Tibial artery (tissue), 4 donors: ENCODE results near the gene GAN.

ENCODE experiments used
- DNase-seq, 2 donors: peaks; one replicate each; pipeline ENCODE4 v3.0.0-alpha.2; 2019
- H3K27ac ChIP-seq, 2 donors: fragments of 200-600 bp; sonication (generic) in 1 of 2; 1 replicate in 1 of 2; 2 replicates in 1 of 2; pipeline ENCODE4 v1.5.1; 2018 to 2019; ENCODE audit warnings: mild to moderate bottlenecking in 1 of 2
- H3K27me3 ChIP-seq, 2 donors: fragments of 200-600 bp; sonication (generic) in 1 of 2; one replicate each; pipeline versions ENCODE4 v1.5.1 to v1.6.0; 2016 to 2019
- H3K36me3 ChIP-seq, 3 donors: fragments of 200-600 bp; sonication (generic) in 2 of 3; one replicate each; pipeline ENCODE4 v1.5.1; 2016 to 2019; ENCODE audit warnings: mild to moderate bottlenecking in 2 of 3
- H3K4me1 ChIP-seq, 4 donors: fragments of 200-600 bp; sonication (generic) in 2 of 4; 1 replicate in 3 of 4; 2 replicates in 1 of 4; pipeline ENCODE4 v1.5.1; 2016 to 2019
- H3K4me3 ChIP-seq, 2 donors: fragments of 200-600 bp; sonication (generic) in 1 of 2; 1 replicate in 1 of 2; 2 replicates in 1 of 2; pipeline ENCODE4 v1.5.1; 2018 to 2019; ENCODE audit warnings: mild to moderate bottlenecking in 2 of 2
- H3K9me3 ChIP-seq, 3 donors: fragments of 200-600 bp; sonication (generic) in 1 of 3; one replicate each; pipeline ENCODE4 v1.5.1; 2016 to 2019
- intact Hi-C: fragments of 100-400 bp; cut with DNase I; formaldehyde crosslinking; loops from one replicate; pipeline ENCODE4 v1.15.0; 2023; ENCODE audit warnings: low total_unique reads
- TF ChIP-seq, protein P1 (sequence below), 2 experiments: fragments of 200-600 bp in 1 of 2; fragments of 450-650 bp in 1 of 2; IDR thresholded peaks; one replicate each; pipeline ENCODE4 v1.5.1; 2017 to 2019; ENCODE audit warnings: antibody characterized with exemption in 2 of 2, mild to moderate bottlenecking in 1 of 2, moderate library complexity in 1 of 2

GAN gene

GRCh38 chr16:81278526-81278925 lies 36.2 kb upstream of the GAN start:
- Histone ChIP-seq H3K27me3 (peaks cover 0 to 6% of the 10 kb centered on the region in 2 donors), H3K36me3 (no peaks in the 10 kb centered on the region), H3K4me1 (no peaks in the 10 kb centered on the region), H3K27ac (no peak overlapping the region), H3K9me3 (no peaks in the 10 kb centered on the region), H3K4me3 (no peak overlapping the region)
- TF ChIP-seq, protein P1, sequence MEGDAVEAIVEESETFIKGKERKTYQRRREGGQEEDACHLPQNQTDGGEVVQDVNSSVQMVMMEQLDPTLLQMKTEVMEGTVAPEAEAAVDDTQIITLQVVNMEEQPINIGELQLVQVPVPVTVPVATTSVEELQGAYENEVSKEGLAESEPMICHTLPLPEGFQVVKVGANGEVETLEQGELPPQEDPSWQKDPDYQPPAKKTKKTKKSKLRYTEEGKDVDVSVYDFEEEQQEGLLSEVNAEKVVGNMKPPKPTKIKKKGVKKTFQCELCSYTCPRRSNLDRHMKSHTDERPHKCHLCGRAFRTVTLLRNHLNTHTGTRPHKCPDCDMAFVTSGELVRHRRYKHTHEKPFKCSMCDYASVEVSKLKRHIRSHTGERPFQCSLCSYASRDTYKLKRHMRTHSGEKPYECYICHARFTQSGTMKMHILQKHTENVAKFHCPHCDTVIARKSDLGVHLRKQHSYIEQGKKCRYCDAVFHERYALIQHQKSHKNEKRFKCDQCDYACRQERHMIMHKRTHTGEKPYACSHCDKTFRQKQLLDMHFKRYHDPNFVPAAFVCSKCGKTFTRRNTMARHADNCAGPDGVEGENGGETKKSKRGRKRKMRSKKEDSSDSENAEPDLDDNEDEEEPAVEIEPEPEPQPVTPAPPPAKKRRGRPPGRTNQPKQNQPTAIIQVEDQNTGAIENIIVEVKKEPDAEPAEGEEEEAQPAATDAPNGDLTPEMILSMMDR (IDR thresholded peaks at IDR 0.05) = no peak
- intact Hi-C loops = no loop called here
- DNase-seq = no peak

DNA sequence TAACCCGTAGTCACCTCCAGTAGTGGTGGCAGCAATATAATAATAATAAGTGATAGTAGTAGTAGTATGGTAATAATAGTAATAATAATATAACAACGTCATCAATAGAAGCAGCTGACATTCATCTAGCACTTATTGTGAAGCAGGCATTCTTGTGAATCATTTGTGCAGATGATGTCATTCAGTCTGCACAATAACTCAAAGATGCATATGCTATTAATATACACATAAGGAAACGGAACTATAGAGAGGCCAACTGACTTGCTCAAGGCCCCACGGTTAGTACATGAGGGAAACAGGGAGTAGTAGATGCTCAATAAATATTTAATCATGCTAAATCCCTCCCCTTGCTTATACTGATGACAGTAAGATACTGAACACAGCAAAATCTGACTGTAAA lies 35.4 kb upstream of the GAN start:
- peaks cover 0 to 4% of the 10 kb centered on the region in 2 donors for H3K27me3 ChIP-seq
- TF ChIP-seq, protein P1 (IDR thresholded peaks at IDR 0.05) = no peak
- no peaks in the 10 kb centered on the region for H3K4me1 ChIP-seq
- no peak overlapping the region for H3K4me3 ChIP-seq
- no peaks in the 10 kb centered on the region for H3K9me3 ChIP-seq
- no peaks in the 10 kb centered on the region for H3K36me3 ChIP-seq
- no peak overlapping the region for H3K27ac ChIP-seq
- DNase-seq = no peak
- intact Hi-C loops = no loop called here

DNA sequence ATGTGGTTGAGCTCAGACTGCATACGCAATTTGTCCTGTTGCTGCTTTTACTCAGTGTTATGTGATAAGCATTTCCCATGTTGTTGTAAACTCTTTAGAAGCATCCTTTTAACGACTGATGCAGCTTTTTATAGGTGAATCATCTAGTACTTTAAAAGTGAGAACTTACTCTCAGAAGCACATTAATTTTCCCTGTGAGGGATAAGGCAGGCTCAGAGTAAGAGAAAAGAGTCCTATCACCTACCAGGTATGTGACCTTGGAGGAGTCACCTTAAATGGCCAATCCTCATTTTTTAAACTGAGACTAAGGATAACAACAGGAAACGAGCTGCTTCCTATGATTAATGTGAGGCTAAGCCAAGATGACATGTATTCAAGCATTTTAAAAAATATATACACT lies 34.4 kb upstream of the GAN start:
- Histone ChIP-seq H3K27ac (no peak overlapping the region), H3K9me3 (no peaks in the 10 kb centered on the region), H3K4me1 (no peaks in the 10 kb centered on the region), H3K36me3 (no peaks in the 10 kb centered on the region), H3K4me3 (no peak overlapping the region), H3K27me3 (peaks cover 0 to 4% of the 10 kb centered on the region in 2 donors)
- no peak for DNase-seq
- TF ChIP-seq, protein P1 (IDR thresholded peaks at IDR 0.05) = no peak
- intact Hi-C loops = no loop called here

GRCh38 chr16:81283044-81283443 lies 31.7 kb upstream of the GAN start:
- no peak for DNase-seq
- TF ChIP-seq, protein P1 (IDR thresholded peaks at IDR 0.05) = no peak
- H3K4me1 ChIP-seq = no peaks in the 10 kb centered on the region
- intact Hi-C loops = no loop called here
- H3K9me3 ChIP-seq = no peaks in the 10 kb centered on the region
- H3K36me3 ChIP-seq = no peaks in the 10 kb centered on the region
- no peak overlapping the region for H3K4me3 ChIP-seq
- H3K27ac ChIP-seq = no peak overlapping the region
- no peaks in the 10 kb centered on the region for H3K27me3 ChIP-seq

- intact Hi-C loops = no loop called here
- Histone ChIP-seq H3K27ac (no peak overlapping the region), H3K9me3 (no peaks in the 10 kb centered on the region), H3K27me3 (no peaks in the 10 kb centered on the region), H3K4me1 (no peaks in the 10 kb centered on the region), H3K36me3 (no peaks in the 10 kb centered on the region), H3K4me3 (no peak overlapping the region)
- TF ChIP-seq, protein P1 (IDR thresholded peaks at IDR 0.05) = no peak
- DNase-seq = peak in 1 of 2 donors; percentile 5
Observed at GRCh38 chr16:81284995-81285600, 29.7 kb upstream of the GAN start.

- TF ChIP-seq, protein P1 (IDR thresholded peaks at IDR 0.05) = no peak
- H3K27me3 ChIP-seq = no peaks in the 10 kb centered on the region
- H3K36me3 ChIP-seq = no peaks in the 10 kb centered on the region
- no peaks in the 10 kb centered on the region for H3K9me3 ChIP-seq
- H3K4me3 ChIP-seq = no peak overlapping the region
- no peak overlapping the region for H3K27ac ChIP-seq
- intact Hi-C loops = no loop called here
- no peak for DNase-seq
- H3K4me1 ChIP-seq = no peaks in the 10 kb centered on the region
Observed at GRCh38 chr16:81286190-81286589, 28.6 kb upstream of the GAN start.
